ENCODE measurements around the gene CCDC87. TPM values are rescaled to one million over a fixed set of nuclear protein-coding genes. Genes with fewer than 3 reads are reported as not detected.
"Not testable (repeated sequence)": the region's sequence is repeated elsewhere in the genome, so short reads cannot be mapped to it uniquely, and the experiment has no call there.

The CCDC87 gene
- under 1 TPM; 0.12 to 0.24 TPM for total RNA-seq

- CTCF ChIA-PET = interaction anchor here (0.7 to 4.9 kb wide), 17 partner anchors 11 to 206 kb away, joined by 3 to 46 read pairs (median 4); partner anchors contain the start of genes ACTN3, CTSF, MRPL11 and RBM14
- Mint-ChIP-seq H3K27ac (peak within 1 kb of the TSS; percentile 90), H3K9me3 (no peaks in the 10 kb centered on the region), H3K27me3 (no peaks in the 10 kb centered on the region), H3K36me3 (peaks cover 3% of the 10 kb centered on the region), H3K4me1 (ENCODE audit: low read depth) (peaks cover 30% of the 10 kb centered on the region), H3K4me3 (peak within 1 kb of the TSS; percentile 100)
- POLR2A ChIA-PET = interaction anchor here (1.1 to 2.5 kb wide), 4 partner anchors 24 to 86 kb away, joined by 3 to 18 read pairs (median 6); partner anchors contain the start of genes ACTN3, RBM14, RBM4B and ZDHHC24
- DNase-seq = peak; percentile 99
- intact Hi-C loops (cut with micrococcal nuclease) = loop anchor here (1.0 to 2.0 kb wide), 4 partner anchors 24 to 152 kb away; partner anchors contain the start of genes ACTN3, RBM14, RBM4B and ZDHHC24
Observed at GRCh38 chr11:66592457-66593302, at the start of gene CCDC87, which contains the start of gene CCS. TSS of gene CCDC87 (minus strand) at chr11:66593063. CDS start at chr11:66593015, 48 bp downstream. TSS of gene CCS (plus strand) at chr11:66593185. CDS start at chr11:66593262, 77 bp downstream.

- Mint-ChIP-seq H3K4me1 (ENCODE audit: low read depth) (peaks cover 87% of the 10 kb centered on the region), H3K4me3 (peak overlapping the region; percentile 40), H3K9me3 (no peaks in the 10 kb centered on the region), H3K27ac (peak overlapping the region; percentile 13), H3K36me3 (peaks cover 84% of the 10 kb centered on the region), H3K27me3 (no peaks in the 10 kb centered on the region)
- intact Hi-C loops (cut with micrococcal nuclease) = no loop called here
- CTCF ChIA-PET = no interaction called here
- DNase-seq = no peak
- POLR2A ChIA-PET = interaction anchor here (0.7 to 6.6 kb wide), 3 partner anchors 11 to 37 kb away, joined by 3 to 140 read pairs (median 3); partner anchors contain the start of gene RBM14
Observed at GRCh38 chr11:66641834-66642233, 49.0 kb upstream of the CCDC87 start.

GRCh38 chr11:66639814-66640340 is 47.0 kb upstream of the CCDC87 start:
- not testable (repeated sequence) for DNase-seq, H3K9me3 Mint-ChIP-seq, H3K27me3 Mint-ChIP-seq
- Mint-ChIP-seq H3K27ac (peak overlapping the region; percentile 98), H3K4me1 (ENCODE audit: low read depth) (peaks cover 73% of the 10 kb centered on the region), H3K4me3 (peak overlapping the region; percentile 99), H3K36me3 (peaks cover 65% of the 10 kb centered on the region)
- intact Hi-C loops (cut with micrococcal nuclease) = loop anchor here (2.0 kb wide), 1 partner anchor 93 kb away; the partner anchor contains the start of genes ACTN3 and ZDHHC24
- ChIA-PET CTCF (interaction anchor here (1.8 to 3.8 kb wide), 3 partner anchors 10 to 38 kb away, joined by 5 to 33 read pairs (median 15); partner anchors contain the start of genes RBM14 and RBM4B), POLR2A (interaction anchor here (1.2 to 6.6 kb wide), 5 partner anchors 7 to 38 kb away, joined by 3 to 140 read pairs (median 28); partner anchors contain the start of genes RBM14 and RBM4B)

- Mint-ChIP-seq H3K36me3 (peaks cover 64% of the 10 kb centered on the region), H3K4me1 (ENCODE audit: low read depth) (peaks cover 70% of the 10 kb centered on the region), H3K4me3 (peak overlapping the region; percentile 99), H3K9me3 (no peaks in the 10 kb centered on the region), H3K27me3 (no peaks in the 10 kb centered on the region), H3K27ac (peak overlapping the region; percentile 98)
- POLR2A ChIA-PET = interaction anchor here (0.7 to 6.6 kb wide), 11 partner anchors 8 to 350 kb away, joined by 3 to 140 read pairs (median 6); partner anchors contain the start of genes ACTN3, RBM14, RBM4B and YIF1A
- CTCF ChIA-PET = interaction anchor here (1.3 to 3.8 kb wide), 7 partner anchors 9 to 60 kb away, joined by 3 to 33 read pairs (median 5); partner anchors contain the start of genes RBM14 and RBM4B
- DNase-seq = peak; percentile 43
- intact Hi-C loops (cut with micrococcal nuclease) = loop anchor here (2.0 kb wide), 1 partner anchor 92 kb away; the partner anchor contains the start of genes ACTN3 and ZDHHC24
Observed at GRCh38 chr11:66639066-66639813, 46.4 kb upstream of the CCDC87 start.

GRCh38 chr11:66638177-66639065 is 45.6 kb upstream of the CCDC87 start, which contains the start of gene RBM4:
TSS of gene RBM4 (plus strand) at chr11:66638703. CDS start at chr11:66639712, 1,009 bp downstream.
- Mint-ChIP-seq H3K4me3 (peak within 1 kb of the TSS; percentile 99), H3K27me3 (no peaks in the 10 kb centered on the region), H3K27ac (peak within 1 kb of the TSS; percentile 98), H3K9me3 (no peaks in the 10 kb centered on the region), H3K4me1 (ENCODE audit: low read depth) (peaks cover 63% of the 10 kb centered on the region), H3K36me3 (peaks cover 56% of the 10 kb centered on the region)
- ChIA-PET POLR2A (interaction anchor here (0.5 to 6.6 kb wide), 19 partner anchors 8 to 349 kb away, joined by 3 to 140 read pairs (median 4); partner anchors contain the start of genes ACTN3, CCDC87, CCS and CTSF), CTCF (interaction anchor here (0.6 to 3.8 kb wide), 16 partner anchors 9 to 529 kb away, joined by 3 to 33 read pairs (median 5); partner anchors contain the start of genes CCDC87, CCS, MRPL11 and RBM14)
- DNase-seq = peak; percentile 98
- intact Hi-C loops (cut with micrococcal nuclease) = loop anchor here (1.0 to 2.0 kb wide), 3 partner anchors 21 to 92 kb away; partner anchors contain the start of genes ACTN3, RBM4B and ZDHHC24

- Mint-ChIP-seq H3K27ac (peak overlapping the region; percentile 98), H3K9me3 (no peaks in the 10 kb centered on the region), H3K36me3 (peaks cover 54% of the 10 kb centered on the region), H3K4me3 (peak overlapping the region; percentile 99), H3K4me1 (ENCODE audit: low read depth) (peaks cover 56% of the 10 kb centered on the region), H3K27me3 (no peaks in the 10 kb centered on the region)
- ChIA-PET POLR2A (interaction anchor here (0.5 to 6.6 kb wide), 15 partner anchors 9 to 209 kb away, joined by 3 to 140 read pairs (median 5); partner anchors contain the start of genes ACTN3, CCDC87, CCS and CTSF), CTCF (interaction anchor here (0.6 to 3.8 kb wide), 15 partner anchors 9 to 199 kb away, joined by 3 to 33 read pairs (median 5); partner anchors contain the start of genes CCDC87, CCS, MRPL11 and RBM14)
- intact Hi-C loops (cut with micrococcal nuclease) = loop anchor here (1.0 to 2.0 kb wide), 3 partner anchors 20 to 91 kb away; partner anchors contain the start of genes ACTN3, RBM4B and ZDHHC24
- DNase-seq = no peak
Observed at GRCh38 chr11:66637557-66638176, 44.8 kb upstream of the CCDC87 start.

GRCh38 chr11:66636411-66636810 is 43.5 kb upstream of the CCDC87 start:
- Mint-ChIP-seq H3K36me3 (peaks cover 53% of the 10 kb centered on the region), H3K9me3 (no peaks in the 10 kb centered on the region), H3K4me3 (no peak overlapping the region), H3K4me1 (ENCODE audit: low read depth) (peaks cover 52% of the 10 kb centered on the region), H3K27ac (peak overlapping the region; percentile 43), H3K27me3 (no peaks in the 10 kb centered on the region)
- POLR2A ChIA-PET = interaction anchor here (4.9 to 6.6 kb wide), 3 partner anchors 13 to 41 kb away, joined by 28 to 140 read pairs (median 36); partner anchors contain the start of genes RBM14 and RBM4B
- no peak for DNase-seq
- CTCF ChIA-PET = interaction anchor here (1.5 to 3.8 kb wide), 2 partner anchors 9 to 42 kb away, joined by 3 to 33 read pairs; partner anchors contain the start of gene RBM4B
- intact Hi-C loops (cut with micrococcal nuclease) = no loop called here

GRCh38 chr11:66632952-66633351 is 40.1 kb upstream of the CCDC87 start:
- ChIA-PET CTCF (no interaction called here), POLR2A (interaction anchor here (1.6 kb wide), 1 partner anchor 45 kb away, joined by 4 read pairs; the partner anchor contains the start of gene RBM4B)
- no peak overlapping the region for H3K27ac Mint-ChIP-seq
- DNase-seq = no peak
- peaks cover 45% of the 10 kb centered on the region for H3K4me1 Mint-ChIP-seq (ENCODE audit: low read depth)
- no peaks in the 10 kb centered on the region for H3K9me3 Mint-ChIP-seq
- no peak overlapping the region for H3K4me3 Mint-ChIP-seq
- peaks cover 44% of the 10 kb centered on the region for H3K36me3 Mint-ChIP-seq
- intact Hi-C loops (cut with micrococcal nuclease) = no loop called here
- H3K27me3 Mint-ChIP-seq = no peaks in the 10 kb centered on the region

GRCh38 chr11:66631883-66632282 is 39.0 kb upstream of the CCDC87 start:
- CTCF ChIA-PET = interaction anchor here (0.6 kb wide), 1 partner anchor 49 kb away, joined by 3 read pairs; no protein-coding TSS in a partner anchor
- no peaks in the 10 kb centered on the region for H3K27me3 Mint-ChIP-seq

More at GRCh38 chr11:66631883-66632282, 39.0 kb upstream of the CCDC87 start:
- peaks cover 43% of the 10 kb centered on the region for H3K4me1 Mint-ChIP-seq (ENCODE audit: low read depth)
- intact Hi-C loops (cut with micrococcal nuclease) = no loop called here
- peak overlapping the region; percentile 14 for H3K27ac Mint-ChIP-seq
- no peak overlapping the region for H3K4me3 Mint-ChIP-seq
- no peaks in the 10 kb centered on the region for H3K9me3 Mint-ChIP-seq
- peaks cover 54% of the 10 kb centered on the region for H3K36me3 Mint-ChIP-seq
- POLR2A ChIA-PET = interaction anchor here (1.2 kb wide), 1 partner anchor 9 kb away, joined by 4 read pairs; no protein-coding TSS in a partner anchor
- DNase-seq = no peak

Data from activated CD4-positive, alpha-beta memory T cell treated with anti-CD3 and anti-CD28 coated beads for 36 hours (primary cell).